Peyer's patch (tissue), 4 donors: ENCODE results near the gene HAGHL.
"Not testable (repeated sequence)": the region's sequence is repeated elsewhere in the genome, so short reads cannot be mapped to it uniquely, and the experiment has no call there.

Source experiments
- POLR2A ChIP-seq, 2 donors: fragments of 450-650 bp; IDR thresholded peaks; one replicate each; pipeline ENCODE4 v1.5.1; 2017; ENCODE audit warnings: antibody characterized with exemption in 2 of 2, mild to moderate bottlenecking in 2 of 2, moderate library complexity in 2 of 2
- TF ChIP-seq, protein P1 (sequence below), 6 experiments: fragments of 450-650 bp in 4 of 6; fragments of 200-600 bp in 2 of 6; sonication (generic) in 1 of 6; IDR thresholded peaks; one replicate each; pipeline ENCODE4 v1.5.1; 2017 to 2019; ENCODE audit warnings: antibody characterized with exemption in 6 of 6, mild to moderate bottlenecking in 3 of 6, moderate library complexity in 1 of 6

DNA sequence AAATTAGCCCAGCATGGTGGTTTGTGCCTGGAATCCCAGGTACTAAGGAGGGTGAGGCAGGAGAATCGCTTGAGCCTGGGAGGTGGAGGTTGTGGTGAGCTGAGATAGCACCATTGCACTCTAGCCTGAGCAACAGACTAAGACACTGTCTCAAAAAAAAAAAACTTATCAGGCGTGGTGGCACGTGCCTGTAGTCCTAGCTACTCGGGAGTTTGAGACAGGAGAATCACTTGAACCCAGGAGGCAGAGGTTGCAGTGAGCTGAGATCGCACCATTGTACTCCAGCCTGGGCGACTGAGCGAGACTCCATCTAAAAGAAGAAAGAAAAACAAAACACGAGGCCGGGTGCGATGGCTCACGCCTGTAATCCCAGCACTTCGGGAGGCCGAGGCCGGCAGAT lies 16.0 kb downstream of the HAGHL start:
- TF ChIP-seq, protein P1, sequence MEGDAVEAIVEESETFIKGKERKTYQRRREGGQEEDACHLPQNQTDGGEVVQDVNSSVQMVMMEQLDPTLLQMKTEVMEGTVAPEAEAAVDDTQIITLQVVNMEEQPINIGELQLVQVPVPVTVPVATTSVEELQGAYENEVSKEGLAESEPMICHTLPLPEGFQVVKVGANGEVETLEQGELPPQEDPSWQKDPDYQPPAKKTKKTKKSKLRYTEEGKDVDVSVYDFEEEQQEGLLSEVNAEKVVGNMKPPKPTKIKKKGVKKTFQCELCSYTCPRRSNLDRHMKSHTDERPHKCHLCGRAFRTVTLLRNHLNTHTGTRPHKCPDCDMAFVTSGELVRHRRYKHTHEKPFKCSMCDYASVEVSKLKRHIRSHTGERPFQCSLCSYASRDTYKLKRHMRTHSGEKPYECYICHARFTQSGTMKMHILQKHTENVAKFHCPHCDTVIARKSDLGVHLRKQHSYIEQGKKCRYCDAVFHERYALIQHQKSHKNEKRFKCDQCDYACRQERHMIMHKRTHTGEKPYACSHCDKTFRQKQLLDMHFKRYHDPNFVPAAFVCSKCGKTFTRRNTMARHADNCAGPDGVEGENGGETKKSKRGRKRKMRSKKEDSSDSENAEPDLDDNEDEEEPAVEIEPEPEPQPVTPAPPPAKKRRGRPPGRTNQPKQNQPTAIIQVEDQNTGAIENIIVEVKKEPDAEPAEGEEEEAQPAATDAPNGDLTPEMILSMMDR (IDR thresholded peaks at IDR 0.05): not testable (repeated sequence)
- TF ChIP-seq POLR2A (IDR thresholded peaks at IDR 0.05): not testable (repeated sequence)
